Measurements from ENCODE around the gene KIRREL3. TPM values are rescaled to one million over a fixed set of nuclear protein-coding genes. Genes with fewer than 3 reads are reported as not detected.

KIRREL3 gene
- total and polyA plus RNA-seq, 12 donors: 0.13 to 0.58 (median 0.30) TPM

DNA sequence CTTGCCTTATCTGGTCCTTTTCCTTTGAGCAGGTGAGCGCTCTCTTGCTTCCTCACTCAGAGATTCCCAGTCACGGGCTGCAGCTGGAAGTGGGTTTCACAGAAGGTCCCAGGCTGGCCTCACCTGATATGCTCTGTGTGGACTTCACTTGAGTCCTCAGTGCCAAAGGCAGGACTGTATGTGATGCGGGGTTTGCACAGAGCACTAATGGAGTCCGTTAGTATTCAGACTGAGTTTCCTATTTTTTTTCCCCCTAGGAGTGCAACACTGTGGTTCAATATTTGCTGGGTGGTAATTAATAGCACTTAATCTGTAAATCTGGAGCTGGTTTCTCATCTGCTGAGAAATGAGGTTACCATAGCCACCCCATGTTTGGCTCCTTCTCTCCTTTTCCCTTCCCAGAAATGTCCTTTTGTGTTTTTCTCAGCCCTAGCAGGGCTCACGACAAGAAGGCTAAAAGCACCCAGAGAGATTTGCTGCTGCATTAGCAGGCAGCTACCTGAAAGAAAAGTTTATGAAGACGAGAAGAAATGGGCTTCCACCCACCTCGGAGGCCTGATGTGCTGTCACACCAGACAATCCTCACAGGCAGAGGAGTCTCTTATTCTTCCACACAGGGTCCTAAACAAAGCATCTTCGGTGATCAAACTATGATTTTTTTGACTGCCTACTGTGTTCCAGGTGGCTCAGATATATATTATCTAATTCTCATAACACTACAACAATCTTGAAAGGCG lies 262.1 kb downstream of the KIRREL3 start:
- no peak for DNase-seq
- Histone ChIP-seq H3K4me1 (no peaks in the 10 kb centered on the region), H3K27ac (no peak overlapping the region), H3K4me3 (no peak overlapping the region), H3K9me3 (no peaks in the 10 kb centered on the region), H3K36me3 (no peaks in the 10 kb centered on the region), H3K27me3 (peaks cover 0 to 40% (median 7%) of the 10 kb centered on the region in 7 donors)
- TF ChIP-seq, protein P1, sequence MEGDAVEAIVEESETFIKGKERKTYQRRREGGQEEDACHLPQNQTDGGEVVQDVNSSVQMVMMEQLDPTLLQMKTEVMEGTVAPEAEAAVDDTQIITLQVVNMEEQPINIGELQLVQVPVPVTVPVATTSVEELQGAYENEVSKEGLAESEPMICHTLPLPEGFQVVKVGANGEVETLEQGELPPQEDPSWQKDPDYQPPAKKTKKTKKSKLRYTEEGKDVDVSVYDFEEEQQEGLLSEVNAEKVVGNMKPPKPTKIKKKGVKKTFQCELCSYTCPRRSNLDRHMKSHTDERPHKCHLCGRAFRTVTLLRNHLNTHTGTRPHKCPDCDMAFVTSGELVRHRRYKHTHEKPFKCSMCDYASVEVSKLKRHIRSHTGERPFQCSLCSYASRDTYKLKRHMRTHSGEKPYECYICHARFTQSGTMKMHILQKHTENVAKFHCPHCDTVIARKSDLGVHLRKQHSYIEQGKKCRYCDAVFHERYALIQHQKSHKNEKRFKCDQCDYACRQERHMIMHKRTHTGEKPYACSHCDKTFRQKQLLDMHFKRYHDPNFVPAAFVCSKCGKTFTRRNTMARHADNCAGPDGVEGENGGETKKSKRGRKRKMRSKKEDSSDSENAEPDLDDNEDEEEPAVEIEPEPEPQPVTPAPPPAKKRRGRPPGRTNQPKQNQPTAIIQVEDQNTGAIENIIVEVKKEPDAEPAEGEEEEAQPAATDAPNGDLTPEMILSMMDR (IDR thresholded peaks at IDR 0.05): no peak
- intact Hi-C loops (cut with DNase I): no loop called here
- ATAC-seq: no peak
- WGBS, 2 donors: 63 to 69% methylated on average over 9 of the region's 9 CpGs

DNA sequence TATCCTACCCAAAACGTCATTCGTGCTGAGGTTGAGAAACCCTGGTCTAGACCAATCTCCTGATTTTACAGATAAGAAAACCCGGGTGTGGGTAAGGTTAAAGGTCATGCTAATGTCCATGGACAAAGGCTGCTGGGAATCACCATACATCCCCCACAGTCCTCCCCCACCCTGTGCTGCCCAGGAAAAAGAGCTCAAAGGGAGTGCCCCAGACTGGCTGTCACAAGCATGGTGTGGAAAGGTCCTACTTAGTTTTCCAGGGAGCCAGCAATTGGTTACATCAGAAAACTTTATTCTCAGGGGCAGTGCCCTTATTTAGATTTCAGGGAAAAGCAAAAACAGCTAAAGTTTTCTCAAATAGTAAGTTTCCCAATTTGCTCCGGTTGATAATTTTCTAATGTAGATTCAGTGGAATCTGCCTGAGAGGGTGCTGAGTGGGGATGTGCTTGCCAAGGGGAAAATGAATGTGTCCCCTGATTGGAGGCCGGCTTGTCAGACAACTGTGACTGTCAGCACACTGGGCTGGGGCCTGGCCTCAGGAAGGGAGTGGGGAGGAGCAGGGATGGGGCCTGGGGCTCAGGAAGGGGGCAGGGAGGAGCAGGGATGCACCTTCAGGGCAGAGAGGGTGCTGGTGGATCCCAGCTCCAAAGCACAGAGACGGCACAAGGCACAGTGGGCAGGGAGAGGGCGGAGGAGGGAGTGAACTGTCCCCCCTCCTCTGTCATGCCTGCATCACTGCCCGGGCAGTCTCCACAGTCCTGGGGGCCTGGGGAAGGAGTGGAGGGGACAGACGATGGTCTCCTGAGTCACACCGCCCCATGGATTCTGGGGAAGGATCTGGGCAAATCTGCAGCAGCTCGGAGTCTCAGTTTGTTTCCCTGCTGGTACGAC lies 263.6 kb downstream of the KIRREL3 start:
- WGBS, 2 donors: 54 to 60% methylated on average over 11 to 12 of the region's 12 CpGs
- H3K9me3 ChIP-seq: no peaks in the 10 kb centered on the region
- no peak for DNase-seq
- no peak overlapping the region for H3K27ac ChIP-seq
- TF ChIP-seq, protein P1 (IDR thresholded peaks at IDR 0.05): no peak
- ATAC-seq: no peak
- peaks cover 0 to 35% (median 7%) of the 10 kb centered on the region in 7 donors for H3K27me3 ChIP-seq
- H3K36me3 ChIP-seq: no peaks in the 10 kb centered on the region
- intact Hi-C loops (cut with DNase I): no loop called here
- H3K4me3 ChIP-seq: no peak overlapping the region
- H3K4me1 ChIP-seq: no peaks in the 10 kb centered on the region

DNA sequence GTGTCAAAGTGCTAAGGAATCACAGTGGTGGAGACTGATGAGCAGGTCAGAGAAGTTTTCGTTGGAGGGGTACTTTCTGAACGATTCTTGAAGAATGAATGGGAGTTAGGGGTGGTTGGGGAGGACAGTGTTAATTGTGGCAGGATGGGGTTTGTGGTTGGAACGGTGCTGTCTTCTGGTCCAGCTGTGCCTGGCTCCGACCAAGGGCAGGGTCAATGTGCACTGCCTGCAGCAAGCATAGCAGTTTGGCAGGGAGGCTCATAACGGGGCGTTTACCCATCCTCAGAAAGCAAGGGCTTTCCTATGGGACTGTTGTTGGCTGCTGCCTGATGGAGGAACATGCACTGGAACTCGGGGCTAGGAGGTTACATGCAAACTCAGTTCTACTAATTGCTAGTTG lies 265.8 kb downstream of the KIRREL3 start:
- 64 to 65% methylated on average over 7 of the region's 7 CpGs for WGBS, 2 donors
- intact Hi-C loops (cut with DNase I): no loop called here
- Histone ChIP-seq H3K27me3 (peaks cover 0 to 33% (median 15%) of the 10 kb centered on the region in 7 donors), H3K4me1 (no peaks in the 10 kb centered on the region), H3K9me3 (no peaks in the 10 kb centered on the region), H3K27ac (no peak overlapping the region), H3K4me3 (no peak overlapping the region), H3K36me3 (no peaks in the 10 kb centered on the region)
- ATAC-seq: no peak
- TF ChIP-seq, protein P1 (IDR thresholded peaks at IDR 0.05): no peak
- DNase-seq: no peak

DNA sequence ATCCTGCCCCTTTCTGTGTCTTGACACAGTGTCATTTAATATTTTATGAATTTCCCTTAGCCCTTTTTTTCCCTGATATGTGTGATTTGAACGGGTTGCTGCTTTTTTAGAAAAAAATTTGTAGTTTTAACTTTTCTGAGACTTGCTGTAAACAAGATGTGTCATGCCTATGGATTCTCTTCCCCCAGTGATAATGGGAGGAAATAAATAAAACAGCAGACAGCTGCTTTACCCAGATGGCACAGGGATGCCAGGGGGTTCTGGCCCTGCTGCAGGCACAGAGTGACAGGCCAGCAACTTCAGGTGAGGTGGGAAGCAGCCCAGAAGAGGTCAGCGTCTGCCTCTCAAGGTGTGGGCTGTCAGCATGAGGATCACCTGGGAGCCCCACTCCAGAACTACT lies 266.9 kb downstream of the KIRREL3 start:
- Histone ChIP-seq H3K36me3 (no peaks in the 10 kb centered on the region), H3K4me3 (no peak overlapping the region), H3K27me3 (peaks cover 0 to 33% (median 8%) of the 10 kb centered on the region in 7 donors), H3K9me3 (no peaks in the 10 kb centered on the region), H3K4me1 (no peaks in the 10 kb centered on the region), H3K27ac (no peak overlapping the region)
- TF ChIP-seq, protein P1 (IDR thresholded peaks at IDR 0.05): no peak
- ATAC-seq (no peak), DNase-seq (no peak)
- intact Hi-C loops (cut with DNase I): no loop called here
- WGBS, 2 donors: 57 to 68% methylated on average over 2 of the region's 2 CpGs
